KG1 (cell line): ENCODE data around the gene CYP4F12.
"Not testable (repeated sequence)": the region's sequence is repeated elsewhere in the genome, so short reads cannot be mapped to it uniquely, and the experiment has no call there.

Source experiments
- DNase-seq: peaks from one replicate; lab custom pipeline; 2025; lab: John Stamatoyannopoulos, UW

CYP4F12 gene

GRCh38 chr19:15650123-15650522 lies 22.8 kb upstream of the CYP4F12 start:
- not testable (repeated sequence) for DNase-seq

- DNase-seq = no peak
Observed at GRCh38 chr19:15651791-15652190, 21.1 kb upstream of the CYP4F12 start.

- no peak for DNase-seq
Observed at GRCh38 chr19:15652559-15653278, 20.2 kb upstream of the CYP4F12 start.

- DNase-seq = no peak
Observed at GRCh38 chr19:15656467-15656866, 16.4 kb upstream of the CYP4F12 start.

GRCh38 chr19:15663247-15663646 lies 9.6 kb upstream of the CYP4F12 start:
- DNase-seq = no peak

GRCh38 chr19:15666186-15666585 lies 6.7 kb upstream of the CYP4F12 start:
- DNase-seq = no peak

GRCh38 chr19:15666883-15667282 lies 6.0 kb upstream of the CYP4F12 start:
- DNase-seq = no peak

- no peak for DNase-seq
Observed at GRCh38 chr19:15669440-15669839, 3.4 kb upstream of the CYP4F12 start.

GRCh38 chr19:15669891-15670290 lies 3.0 kb upstream of the CYP4F12 start:
- no peak for DNase-seq

GRCh38 chr19:15671237-15671821 lies 1.6 kb upstream of the CYP4F12 start:
- no peak for DNase-seq

GRCh38 chr19:15671891-15672579 lies 852 bp upstream of the CYP4F12 start:
- no peak for DNase-seq

GRCh38 chr19:15673176-15673654 lies 328 bp downstream of the CYP4F12 start:
- DNase-seq = no peak

- DNase-seq = no peak
Observed at GRCh38 chr19:15675560-15675959, 2.7 kb downstream of the CYP4F12 start.

- no peak for DNase-seq
Observed at GRCh38 chr19:15679089-15679488, 6.2 kb downstream of the CYP4F12 start.

GRCh38 chr19:15679865-15680264 lies 7.0 kb downstream of the CYP4F12 start:
- not testable (repeated sequence) for DNase-seq

- no peak for DNase-seq
Observed at GRCh38 chr19:15680478-15681322, 7.8 kb downstream of the CYP4F12 start.

- DNase-seq = no peak
Observed at GRCh38 chr19:15683411-15683810, 10.5 kb downstream of the CYP4F12 start.

GRCh38 chr19:15684828-15685227 lies 11.9 kb downstream of the CYP4F12 start:
- no peak for DNase-seq

- no peak for DNase-seq
Observed at GRCh38 chr19:15696654-15697194, 23.8 kb downstream of the CYP4F12 start.

GRCh38 chr19:15701757-15702533 lies 29.1 kb downstream of the CYP4F12 start:
- no peak for DNase-seq

- DNase-seq = peak; percentile 29
Observed at GRCh38 chr19:15702534-15702930, 29.6 kb downstream of the CYP4F12 start.
